GM21381 (cell line): ENCODE data around the gene SKOR2.

ENCODE experiments used
- ATAC-seq: cut with Tn5 transposase; IDR thresholded peaks from one replicate; pipeline ENCODE4 v1.9.1; 2021; ENCODE audit warnings: mild to moderate bottlenecking, moderate library complexity; ENCODE audit not compliant: unreplicated experiment

SKOR2 gene, protein sequence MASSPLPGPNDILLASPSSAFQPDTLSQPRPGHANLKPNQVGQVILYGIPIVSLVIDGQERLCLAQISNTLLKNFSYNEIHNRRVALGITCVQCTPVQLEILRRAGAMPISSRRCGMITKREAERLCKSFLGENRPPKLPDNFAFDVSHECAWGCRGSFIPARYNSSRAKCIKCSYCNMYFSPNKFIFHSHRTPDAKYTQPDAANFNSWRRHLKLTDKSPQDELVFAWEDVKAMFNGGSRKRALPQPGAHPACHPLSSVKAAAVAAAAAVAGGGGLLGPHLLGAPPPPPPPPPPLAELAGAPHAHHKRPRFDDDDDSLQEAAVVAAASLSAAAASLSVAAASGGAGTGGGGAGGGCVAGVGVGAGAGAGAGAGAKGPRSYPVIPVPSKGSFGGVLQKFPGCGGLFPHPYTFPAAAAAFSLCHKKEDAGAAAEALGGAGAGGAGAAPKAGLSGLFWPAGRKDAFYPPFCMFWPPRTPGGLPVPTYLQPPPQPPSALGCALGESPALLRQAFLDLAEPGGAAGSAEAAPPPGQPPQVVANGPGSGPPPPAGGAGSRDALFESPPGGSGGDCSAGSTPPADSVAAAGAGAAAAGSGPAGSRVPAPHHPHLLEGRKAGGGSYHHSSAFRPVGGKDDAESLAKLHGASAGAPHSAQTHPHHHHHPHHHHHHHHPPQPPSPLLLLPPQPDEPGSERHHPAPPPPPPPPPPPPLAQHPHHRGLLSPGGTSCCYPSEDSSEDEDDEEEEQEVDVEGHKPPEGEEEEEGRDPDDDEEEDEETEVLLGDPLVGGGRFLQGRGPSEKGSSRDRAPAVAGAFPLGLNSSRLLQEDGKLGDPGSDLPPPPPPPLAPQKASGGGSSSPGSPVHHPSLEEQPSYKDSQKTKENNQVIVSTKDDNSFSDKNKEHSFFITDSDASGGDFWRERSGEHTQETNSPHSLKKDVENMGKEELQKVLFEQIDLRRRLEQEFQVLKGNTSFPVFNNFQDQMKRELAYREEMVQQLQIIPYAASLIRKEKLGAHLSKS

DNA sequence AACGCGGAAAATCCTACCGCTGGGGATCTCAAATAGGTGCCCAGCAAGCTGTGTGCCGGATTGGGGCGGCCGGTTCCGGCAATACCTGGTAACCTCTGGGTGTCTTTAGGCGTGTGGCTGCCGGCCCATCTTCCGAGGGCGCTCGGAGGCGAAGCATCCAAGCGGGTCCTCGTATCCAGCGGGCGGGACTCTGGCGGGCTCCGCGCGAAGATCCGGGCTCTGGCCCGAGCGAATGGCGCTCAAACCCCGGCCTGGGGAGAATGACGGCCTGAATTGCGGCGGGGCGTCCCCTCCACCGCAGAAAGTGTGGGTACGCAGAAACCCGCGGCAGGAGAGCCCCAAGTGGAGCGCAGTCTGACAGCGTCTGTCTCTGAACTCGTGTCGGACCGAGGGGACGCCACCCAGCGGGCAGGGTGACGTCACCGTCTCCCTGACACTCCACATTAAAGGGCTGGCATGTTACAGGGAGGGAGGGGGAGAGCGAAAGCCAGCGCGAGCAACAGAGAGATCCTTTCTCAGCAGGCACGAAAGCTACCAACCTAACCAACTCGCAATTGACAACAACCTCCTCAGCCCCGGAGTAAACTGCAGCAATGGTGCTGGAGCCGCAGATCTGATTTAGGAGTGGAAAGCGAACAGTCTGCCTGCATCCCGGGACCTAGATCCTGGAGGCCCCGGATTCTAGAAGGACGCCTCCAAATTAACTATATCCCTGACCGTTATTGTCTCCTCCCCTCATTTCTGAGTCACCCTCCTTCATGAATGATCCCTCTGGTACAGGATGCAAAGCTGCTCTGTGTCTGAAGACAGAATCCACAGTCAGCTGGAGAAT, at the start of gene SKOR2:
Gene SKOR2 (minus strand): TSS at position 372 of the 832 bp plus-strand sequence. CDS start 2,477 bp downstream, outside the sequence.
- no peak for ATAC-seq

DNA sequence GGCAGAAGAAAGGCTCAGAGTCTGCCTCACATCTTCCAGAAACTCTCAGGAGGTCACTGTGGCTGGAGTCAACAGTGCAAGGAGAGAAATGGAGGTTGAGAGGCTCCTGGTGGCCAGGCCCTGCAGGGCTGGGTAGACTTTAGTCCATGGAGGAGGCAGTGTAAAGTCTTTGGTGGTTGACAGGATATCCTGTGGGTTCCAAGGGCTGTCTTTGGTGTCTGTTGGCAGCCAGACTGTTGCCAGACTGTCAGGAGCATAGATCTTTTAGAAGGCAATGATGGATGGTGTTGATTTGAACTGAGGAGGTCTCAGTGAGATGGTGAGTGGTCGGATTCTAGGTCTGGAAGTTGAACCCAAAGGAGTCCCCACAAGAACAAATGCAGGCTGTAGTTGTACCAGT, 45.0 kb upstream of the SKOR2 start:
- no peak for ATAC-seq

DNA sequence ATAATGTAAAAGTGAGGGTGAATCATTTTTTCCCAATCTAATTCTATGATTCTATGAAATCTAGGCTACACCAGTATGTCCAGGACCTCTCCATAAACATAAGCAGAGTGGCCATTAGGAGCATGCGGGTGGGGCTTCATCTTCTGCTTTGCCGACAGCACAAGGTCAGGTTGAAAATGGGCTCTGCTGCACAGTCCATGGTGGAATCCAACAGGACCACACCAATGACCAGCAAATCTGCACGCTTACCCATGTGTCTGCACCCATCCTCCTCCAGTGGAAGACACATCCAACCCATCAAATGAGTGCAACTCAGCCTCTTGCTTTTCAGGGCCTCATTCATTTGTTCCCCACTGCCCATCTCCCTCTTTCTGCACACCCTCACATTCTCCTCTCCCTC, 43.3 kb upstream of the SKOR2 start:
- no peak for ATAC-seq

DNA sequence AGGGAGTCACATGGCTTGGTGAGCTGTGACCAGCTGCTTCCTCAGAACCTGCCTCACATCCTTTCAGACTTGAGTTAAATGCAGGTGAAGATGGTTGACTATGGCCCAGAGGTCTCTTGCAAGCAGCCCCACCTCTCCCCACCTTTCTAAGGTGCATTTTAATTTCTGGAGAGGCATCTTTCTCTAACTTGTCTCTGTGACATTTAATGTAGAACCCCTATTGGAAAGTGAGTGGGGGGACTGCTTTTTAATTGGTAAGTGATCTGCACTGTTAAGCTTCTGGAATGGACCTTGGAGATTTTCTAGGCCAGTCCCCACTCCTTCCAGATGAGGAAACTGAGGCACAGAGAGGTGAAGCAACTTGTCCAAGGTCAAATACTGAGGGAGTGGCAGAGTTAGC, 37.3 kb upstream of the SKOR2 start:
- no peak for ATAC-seq

DNA sequence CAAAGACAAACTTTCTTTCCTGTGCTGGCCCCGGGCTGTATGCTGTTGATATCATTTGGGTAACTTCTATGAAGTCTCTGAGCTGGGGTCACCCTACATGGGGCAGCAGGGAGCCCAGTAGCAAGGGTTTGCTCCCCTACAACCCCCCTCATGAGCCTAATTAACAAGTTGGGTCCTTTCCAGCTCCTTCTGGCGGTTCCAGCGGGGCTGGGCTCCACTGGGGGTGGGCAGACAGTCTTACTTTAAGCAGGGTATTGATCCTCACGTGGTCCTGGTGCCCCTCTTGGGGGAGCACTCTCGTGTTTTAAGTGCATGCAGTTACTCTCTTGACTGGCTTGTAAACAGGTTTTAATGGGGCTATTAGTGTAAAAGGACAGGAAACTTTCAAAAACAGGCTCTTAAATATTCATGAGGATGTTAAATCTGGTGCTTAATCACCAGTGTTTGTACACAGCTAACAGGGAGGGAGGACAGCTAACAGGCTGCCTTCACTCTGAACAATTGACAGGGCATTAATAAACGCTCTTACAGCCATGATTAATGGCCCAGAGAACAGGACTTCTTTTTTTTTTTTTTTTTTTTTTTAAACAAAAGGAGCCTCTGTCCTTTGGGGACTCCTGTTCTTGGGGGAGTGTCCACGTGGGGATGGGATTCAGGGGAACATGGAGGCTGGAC, 36.6 kb upstream of the SKOR2 start:
- ATAC-seq = no peak

DNA sequence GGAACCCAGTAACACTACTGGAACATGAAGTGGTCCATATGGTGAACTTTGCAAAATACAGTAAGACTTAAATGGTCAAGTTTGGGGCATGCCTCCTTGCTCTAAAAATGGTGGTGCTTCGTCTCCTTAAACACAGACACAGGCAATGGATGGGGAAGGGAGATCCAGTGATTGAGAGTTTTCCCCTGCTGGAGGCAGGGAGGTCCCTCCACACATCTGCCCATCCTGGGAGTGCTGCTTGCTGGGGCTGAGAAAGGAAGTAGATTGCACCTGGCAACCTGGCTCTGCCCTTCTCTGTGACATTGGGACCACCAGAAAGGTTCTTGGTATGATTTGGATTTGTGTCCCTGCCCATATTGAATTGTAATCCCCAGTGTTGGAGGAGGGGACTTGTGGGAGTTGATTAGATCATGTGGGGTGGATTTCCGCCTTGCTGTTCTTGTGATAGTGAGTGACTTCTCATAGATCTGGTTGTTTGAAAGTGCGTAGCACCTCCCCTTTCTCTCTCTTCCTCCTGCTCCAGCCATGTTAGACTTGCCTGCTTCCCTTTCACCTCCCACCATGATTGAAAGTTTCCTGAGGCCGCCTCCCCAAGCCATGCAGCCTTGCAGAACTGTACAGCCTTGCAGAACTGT, 35.4 kb upstream of the SKOR2 start:
- no peak for ATAC-seq

DNA sequence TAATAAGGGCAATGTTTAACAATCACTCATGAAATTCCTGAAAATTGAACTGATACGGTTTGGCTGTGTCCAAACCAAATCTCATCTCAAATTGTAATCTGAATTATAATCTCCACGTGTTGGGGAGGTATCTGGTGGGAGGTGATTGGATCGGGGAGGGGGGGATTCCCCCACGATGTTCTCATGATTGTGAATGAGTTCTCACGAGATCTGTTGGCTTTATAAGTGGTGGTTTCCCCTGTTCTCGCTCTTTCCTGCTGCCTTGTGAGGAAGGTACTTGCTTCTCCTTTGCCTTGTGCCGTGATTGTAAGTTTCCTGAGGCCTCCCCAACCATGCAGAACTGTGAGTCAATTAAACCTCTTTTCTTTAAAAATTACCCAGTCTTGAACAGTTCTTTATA, 34.0 kb upstream of the SKOR2 start:
- ATAC-seq = no peak

DNA sequence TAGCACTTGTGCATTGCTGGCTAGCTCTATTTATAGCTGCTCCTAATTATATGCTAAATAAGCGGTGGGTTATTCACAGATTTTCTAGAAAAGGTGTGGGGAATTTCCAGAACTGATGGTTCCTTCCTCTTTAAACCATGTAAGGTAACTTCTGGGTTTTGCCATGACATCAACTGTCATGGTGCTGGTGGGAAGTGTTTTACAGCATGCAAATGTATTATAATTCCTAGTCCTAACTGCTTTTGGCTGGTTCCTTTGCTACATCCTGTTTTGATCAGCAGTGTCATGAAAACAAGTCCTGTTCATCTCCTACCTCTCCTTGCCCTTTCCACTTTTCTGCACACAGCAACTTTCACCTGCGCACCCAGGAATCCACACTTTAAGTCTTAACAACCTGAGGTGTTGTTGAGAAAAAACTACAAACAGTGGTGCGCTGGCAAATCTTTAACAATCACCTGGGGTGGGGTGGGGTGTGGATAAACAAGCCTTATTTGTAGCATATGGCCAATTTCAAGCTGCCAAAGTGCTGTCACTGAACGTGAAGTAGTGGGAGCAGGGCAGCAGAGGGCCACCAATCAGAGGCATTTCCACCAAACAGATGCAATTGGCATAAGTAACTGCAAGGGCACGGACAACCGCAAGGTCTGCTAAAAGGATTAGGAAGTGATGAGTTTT, 33.4 kb upstream of the SKOR2 start:
- ATAC-seq = no peak

DNA sequence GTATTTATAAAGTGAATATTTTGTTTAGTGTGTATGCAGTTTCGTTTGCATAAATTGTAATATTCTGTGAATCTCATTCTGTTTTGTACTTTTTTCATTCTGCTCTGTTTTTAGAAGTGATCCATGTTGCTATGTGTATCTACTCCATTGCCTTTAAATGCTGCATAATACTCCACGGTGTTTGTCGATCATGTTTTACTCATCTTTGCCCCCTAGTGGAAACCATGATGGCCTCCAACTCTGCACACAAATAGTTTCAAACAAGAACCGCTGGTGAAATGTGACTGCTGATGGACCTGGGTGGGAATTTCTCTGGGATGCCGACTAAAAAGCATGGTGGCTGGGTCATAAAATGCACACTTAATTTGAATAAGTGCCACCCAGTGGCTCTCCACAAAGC, 32.0 kb upstream of the SKOR2 start:
- ATAC-seq = no peak

DNA sequence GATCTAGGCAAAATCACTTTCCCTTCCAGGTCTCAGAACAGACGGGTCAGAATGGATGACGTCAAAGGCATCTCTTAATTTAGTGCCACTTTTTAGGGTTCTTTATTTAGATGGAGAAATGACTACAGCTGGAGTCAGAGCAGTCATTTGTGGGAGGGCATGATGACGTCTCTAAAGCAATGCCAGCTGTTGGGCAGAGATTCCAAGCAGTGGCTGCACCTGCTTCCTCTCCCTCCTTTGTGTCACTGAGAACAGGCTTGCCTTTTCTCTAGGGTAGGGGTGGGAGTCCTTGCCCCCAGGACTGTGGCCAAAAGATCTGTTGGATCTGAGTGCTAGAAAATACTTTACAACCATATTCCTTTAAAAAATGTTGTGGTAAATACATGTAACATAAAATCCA, 28.7 kb upstream of the SKOR2 start:
- no peak for ATAC-seq

DNA sequence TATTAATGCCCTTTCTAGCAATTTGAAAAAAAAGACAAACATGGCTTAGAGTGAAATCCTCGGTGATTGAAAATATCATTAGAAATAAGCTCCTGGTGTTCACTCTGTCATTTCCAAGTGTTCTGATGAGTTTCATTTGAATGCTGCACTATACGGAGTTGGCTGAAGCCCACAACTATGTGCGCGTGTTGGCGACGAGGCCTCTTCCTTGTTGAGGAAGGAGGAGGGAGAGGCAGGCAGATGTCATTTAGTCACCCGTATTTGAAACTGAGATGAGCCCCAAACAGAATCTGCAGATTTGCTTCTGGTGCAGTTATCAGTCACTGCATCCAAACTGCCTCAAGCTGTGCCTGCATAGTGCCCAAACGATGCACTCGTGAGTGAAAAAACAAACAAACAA, 23.5 kb upstream of the SKOR2 start:
- ATAC-seq = no peak

DNA sequence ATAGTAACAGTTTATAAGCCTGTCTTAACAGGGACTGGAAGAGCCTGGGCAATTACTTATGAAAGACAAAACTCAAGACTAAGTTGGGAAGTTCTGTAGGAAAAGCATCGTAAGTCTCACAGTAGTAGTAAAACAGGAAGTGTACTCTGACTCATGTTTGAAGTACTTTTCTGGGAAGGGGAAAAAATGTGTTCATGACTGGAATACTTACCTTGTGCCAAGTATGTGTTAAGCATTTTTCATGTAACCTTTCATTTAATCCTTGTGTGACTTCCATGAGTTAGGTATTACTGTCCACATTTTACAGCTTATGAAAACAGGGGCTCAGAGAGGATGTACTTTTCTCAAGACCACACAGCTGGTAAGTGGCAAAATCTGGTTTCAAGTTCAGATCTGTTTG, 13.7 kb upstream of the SKOR2 start:
- no peak for ATAC-seq

DNA sequence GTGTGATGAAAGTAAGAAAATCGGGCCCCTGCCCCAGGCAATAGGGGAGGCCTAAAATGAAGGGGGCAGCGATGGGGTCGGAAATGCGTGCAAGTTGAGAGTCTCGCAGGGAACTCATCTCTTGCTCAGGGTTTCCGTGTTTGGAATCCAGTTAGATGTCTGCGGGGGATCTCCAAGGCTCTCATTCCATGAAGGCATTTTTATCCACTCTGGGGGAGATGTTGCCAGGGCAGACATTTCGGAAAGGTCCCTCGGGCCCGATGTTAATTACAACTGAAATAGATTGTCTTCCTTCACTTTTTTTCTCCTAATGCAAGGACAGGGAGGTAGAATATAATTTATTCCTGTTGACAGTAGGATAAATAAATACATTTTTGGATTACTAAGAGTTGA, 12.8 kb upstream of the SKOR2 start:
- ATAC-seq = no peak

DNA sequence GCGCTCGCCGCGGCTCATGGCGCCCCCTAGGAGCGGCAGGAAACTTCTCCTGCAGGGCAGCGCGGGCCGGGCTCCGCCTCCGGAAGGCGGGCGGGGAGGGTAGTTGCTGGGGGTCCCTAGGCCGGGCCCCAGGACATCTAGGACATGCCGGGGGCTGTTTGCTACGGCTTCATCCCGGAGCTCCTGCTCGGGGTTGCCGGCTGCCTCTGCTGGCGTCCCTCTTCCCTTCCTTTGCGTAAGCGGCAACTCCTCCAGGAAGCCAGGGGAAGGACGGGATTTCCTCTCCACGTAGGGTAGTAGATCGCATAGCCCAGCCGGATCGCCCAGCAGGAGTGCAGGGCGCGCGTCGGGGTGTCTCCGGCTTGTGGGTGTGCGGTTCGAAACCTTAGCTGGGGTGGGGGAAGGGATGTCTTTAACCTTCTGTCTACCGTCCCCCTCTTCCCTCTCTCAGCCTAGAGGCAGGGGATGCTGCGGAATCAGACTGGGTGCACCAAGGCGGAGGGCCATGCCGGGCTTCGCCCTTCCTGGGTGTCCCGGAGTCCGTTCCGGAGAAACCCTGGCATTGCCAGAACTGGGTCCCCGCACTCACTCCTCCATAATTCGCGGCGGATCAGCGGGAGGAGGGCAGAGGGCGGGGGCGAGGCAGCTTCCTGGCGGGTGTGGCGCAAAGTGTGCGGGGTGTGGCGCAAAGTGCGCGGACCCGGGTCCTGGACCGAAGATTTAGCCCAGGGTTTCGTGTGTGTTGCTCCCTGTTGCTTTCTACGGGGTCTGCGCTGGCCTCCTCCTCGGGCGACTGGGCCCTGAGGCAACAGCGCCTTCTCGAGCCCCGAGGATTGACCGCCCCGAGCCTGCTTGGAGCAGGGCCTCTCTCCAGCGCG, 12.2 kb upstream of the SKOR2 start:
- no peak for ATAC-seq

DNA sequence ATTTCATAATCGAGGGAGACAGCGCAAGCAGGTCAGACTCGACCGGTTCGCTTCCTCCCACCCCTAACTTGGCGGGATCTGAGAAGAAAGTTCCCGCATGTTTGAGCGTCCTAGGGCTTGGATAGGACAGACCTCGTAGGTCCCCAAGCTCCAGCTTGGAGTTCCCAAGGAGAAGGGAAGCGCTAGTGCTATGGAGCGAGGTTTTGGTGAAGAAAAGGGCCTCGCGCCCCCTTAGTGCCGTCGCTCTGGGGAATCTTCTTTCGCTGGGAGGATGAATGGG, 11.6 kb upstream of the SKOR2 start:
- ATAC-seq = no peak

DNA sequence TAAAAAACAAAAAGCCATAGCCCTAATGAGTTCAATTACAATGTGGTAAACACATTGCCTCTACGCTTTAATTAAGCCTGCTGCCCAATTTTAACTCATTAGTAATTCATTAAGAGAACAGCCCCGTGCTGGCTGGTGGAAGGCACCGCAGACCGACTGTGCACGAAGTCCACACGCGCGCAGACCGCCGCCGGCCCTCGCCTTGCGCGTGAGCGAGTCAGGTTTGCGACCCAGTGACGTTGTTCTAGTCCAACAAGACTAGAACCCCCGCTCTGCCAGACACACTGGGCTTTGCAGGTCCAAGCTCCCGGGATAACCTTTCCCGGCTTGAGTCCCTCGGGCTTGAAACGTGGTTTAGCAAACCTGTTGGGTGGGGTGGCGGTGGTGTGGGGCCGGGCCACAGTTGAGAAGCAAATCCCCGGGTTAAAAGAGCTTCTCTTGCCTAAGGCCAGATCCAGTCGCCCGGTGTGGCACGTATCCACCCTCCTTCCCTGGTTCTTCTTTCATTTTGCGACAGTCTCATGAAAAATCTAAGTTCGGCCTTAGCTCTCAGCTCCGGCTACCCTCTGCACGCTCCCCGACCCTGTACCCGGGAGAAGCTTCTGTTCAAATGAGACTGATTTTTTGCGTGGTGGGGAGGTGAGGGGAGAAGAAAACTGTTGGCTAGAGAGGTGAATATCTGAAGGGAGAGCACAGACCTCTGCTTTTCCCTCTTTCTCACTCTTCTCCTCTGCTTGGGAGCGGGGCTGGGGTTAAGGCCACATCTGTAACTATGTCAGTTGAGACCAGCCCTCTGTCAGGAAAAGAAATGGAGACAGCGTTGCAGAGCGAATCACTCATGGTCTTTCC, 11.1 kb upstream of the SKOR2 start:
- no peak for ATAC-seq

DNA sequence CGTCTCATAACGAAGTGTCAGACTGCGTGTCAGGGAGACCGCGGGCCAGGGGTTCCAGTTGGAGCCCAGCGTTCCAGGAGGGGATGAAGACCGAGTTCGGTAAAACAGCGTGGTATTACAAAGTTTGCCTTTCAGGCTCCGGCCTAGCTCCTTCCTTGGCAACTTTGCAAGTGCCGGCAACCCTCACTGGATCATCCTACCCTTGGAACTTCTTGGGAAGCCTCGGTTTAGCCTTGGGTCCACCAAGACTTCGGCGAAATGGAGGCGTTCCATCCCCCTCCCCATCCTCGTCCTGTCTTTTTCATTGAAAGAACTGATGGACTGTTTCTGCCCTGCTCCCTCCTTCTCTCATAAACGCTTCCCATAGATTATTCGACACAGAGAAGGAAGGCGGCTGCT, 10.4 kb upstream of the SKOR2 start:
- ATAC-seq = no peak
